ENCODE data around the gene BABAM2. TPM values are rescaled to one million over a fixed set of nuclear protein-coding genes. Genes with fewer than 3 reads are reported as not detected.

The BABAM2 gene
- total RNA-seq, 1 donor from 2014 or later, result 58.9 TPM

DNA sequence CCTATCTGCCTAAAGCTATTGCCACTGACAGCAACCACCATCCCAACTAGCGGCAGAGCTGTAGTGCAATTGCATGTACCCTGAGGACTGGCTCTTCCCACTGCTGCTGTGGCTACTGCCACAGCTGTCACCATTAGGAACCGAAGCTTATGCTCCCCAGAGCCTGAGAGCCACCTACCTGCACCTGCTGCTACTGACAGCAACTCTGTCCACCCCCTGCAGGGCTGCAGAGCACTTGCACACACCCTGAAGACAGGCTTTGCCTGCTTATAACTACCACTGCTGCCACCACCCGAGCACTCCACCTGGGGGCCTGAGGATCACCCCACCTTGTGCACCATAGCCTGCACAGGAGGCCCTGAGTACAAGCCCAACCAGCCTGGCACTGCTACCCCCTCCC lies 284.5 kb downstream of the BABAM2 start:
- Histone ChIP-seq H3K4me1 (no peaks in the 10 kb centered on the region), H3K36me3 (no peaks in the 10 kb centered on the region), H3K4me3 (no peak overlapping the region), H3K27me3 (ENCODE audit: low read depth) (no peaks in the 10 kb centered on the region), H3K27ac (replicated peaks) (no peak overlapping the region), H3K9me3 (replicated peaks) (peaks cover 13% of the 10 kb centered on the region)
- intact Hi-C loops (cut with micrococcal nuclease), result no loop called here
- TF ChIP-seq CTCF (IDR thresholded peaks at IDR 0.05; ENCODE audit: borderline replicate concordance), result peak; percentile 40
- DNase-seq, result no peak

- no peak for TF ChIP-seq CTCF (IDR thresholded peaks at IDR 0.05; ENCODE audit: borderline replicate concordance)
- intact Hi-C loops (cut with micrococcal nuclease), result no loop called here
- Histone ChIP-seq H3K4me3 (no peak overlapping the region), H3K4me1 (no peaks in the 10 kb centered on the region), H3K9me3 (replicated peaks) (peaks cover 15% of the 10 kb centered on the region), H3K36me3 (no peaks in the 10 kb centered on the region), H3K27me3 (ENCODE audit: low read depth) (no peaks in the 10 kb centered on the region), H3K27ac (replicated peaks) (no peak overlapping the region)
- DNase-seq, result no peak
Measured at GRCh38 chr2:28178946-28179345, 288.4 kb downstream of the BABAM2 start.

DNA sequence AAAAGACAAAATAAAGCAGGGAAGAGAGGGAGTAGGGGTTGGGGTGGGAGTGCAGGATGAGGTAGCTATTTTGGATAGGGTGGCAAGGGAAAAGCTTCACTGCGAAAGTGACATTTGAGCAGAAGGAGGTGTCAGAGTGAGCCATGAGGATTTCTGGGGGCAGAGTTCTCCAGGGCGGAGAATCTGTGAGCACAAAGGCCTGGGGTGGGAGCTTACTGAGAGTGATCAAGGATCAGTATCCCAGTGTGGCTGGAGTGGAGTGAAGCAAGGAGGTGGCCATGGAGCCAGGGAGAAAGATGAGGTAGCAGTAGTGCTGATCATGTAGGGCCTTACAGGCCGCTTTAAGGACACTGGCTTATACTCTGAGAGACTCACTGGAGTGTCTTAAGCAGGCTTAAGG lies 291.3 kb downstream of the BABAM2 start:
- H3K4me1 ChIP-seq, result no peaks in the 10 kb centered on the region
- peaks cover 11% of the 10 kb centered on the region for H3K9me3 ChIP-seq (replicated peaks)
- no peak overlapping the region for H3K4me3 ChIP-seq
- intact Hi-C loops (cut with micrococcal nuclease), result no loop called here
- H3K36me3 ChIP-seq, result no peaks in the 10 kb centered on the region
- no peak for DNase-seq
- no peak overlapping the region for H3K27ac ChIP-seq (replicated peaks)
- TF ChIP-seq CTCF (IDR thresholded peaks at IDR 0.05; ENCODE audit: borderline replicate concordance), result no peak
- H3K27me3 ChIP-seq (ENCODE audit: low read depth), result no peaks in the 10 kb centered on the region

DNA sequence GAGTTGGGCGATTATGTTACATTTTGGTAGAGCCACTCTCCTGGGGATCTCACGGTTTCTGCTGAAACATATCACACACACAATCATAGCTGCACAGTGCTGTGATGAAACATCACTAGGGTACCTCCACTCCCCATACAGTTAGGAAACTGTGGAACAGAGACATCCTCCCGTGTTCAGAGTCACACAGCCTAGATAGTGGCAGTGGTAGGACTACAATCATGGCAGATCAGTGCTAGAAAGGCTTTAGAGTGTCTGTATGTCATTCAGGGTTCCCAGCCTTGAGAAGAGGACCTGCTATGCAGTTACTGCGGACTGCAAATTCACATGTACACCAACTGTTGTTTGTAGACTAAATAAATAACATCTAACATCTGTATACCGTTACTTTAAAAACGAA lies 291.8 kb downstream of the BABAM2 start:
- Histone ChIP-seq H3K4me3 (no peak overlapping the region), H3K4me1 (no peaks in the 10 kb centered on the region), H3K36me3 (no peaks in the 10 kb centered on the region), H3K9me3 (replicated peaks) (peaks cover 6% of the 10 kb centered on the region), H3K27ac (replicated peaks) (no peak overlapping the region), H3K27me3 (ENCODE audit: low read depth) (no peaks in the 10 kb centered on the region)
- no peak for TF ChIP-seq CTCF (IDR thresholded peaks at IDR 0.05; ENCODE audit: borderline replicate concordance)
- DNase-seq, result no peak
- intact Hi-C loops (cut with micrococcal nuclease), result no loop called here

GRCh38 chr2:28185153-28185552 lies 294.6 kb downstream of the BABAM2 start:
- TF ChIP-seq CTCF (IDR thresholded peaks at IDR 0.05; ENCODE audit: borderline replicate concordance), result no peak
- Histone ChIP-seq H3K9me3 (replicated peaks) (peaks cover under 1% of the 10 kb centered on the region), H3K36me3 (no peaks in the 10 kb centered on the region), H3K27me3 (ENCODE audit: low read depth) (no peaks in the 10 kb centered on the region), H3K4me1 (no peaks in the 10 kb centered on the region), H3K27ac (replicated peaks) (no peak overlapping the region), H3K4me3 (no peak overlapping the region)
- intact Hi-C loops (cut with micrococcal nuclease), result no loop called here
- DNase-seq, result no peak

DNA sequence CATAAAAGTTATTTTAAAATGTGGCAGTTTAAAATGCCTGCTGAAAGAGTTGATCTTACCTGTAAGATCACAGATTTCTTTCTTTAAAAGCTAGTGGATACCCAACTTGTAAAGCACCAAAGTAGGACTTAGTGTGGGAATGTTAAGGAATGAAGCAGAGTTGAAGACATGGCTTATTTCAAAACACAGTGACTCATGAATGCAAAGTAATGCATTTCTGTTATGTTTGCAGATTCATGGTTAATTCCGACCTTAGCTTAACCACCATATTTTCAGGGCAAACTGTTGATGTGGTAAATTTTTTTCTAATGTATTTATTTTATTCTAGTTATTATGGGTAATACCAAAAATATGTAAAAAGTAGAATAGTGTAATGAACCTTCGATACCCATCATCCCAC lies 295.4 kb downstream of the BABAM2 start:
- Histone ChIP-seq H3K27ac (replicated peaks) (no peak overlapping the region), H3K4me3 (no peak overlapping the region)
- intact Hi-C loops (cut with micrococcal nuclease), result no loop called here

More for the DNA sequence above, 295.4 kb downstream of the BABAM2 start:
- DNase-seq, result no peak
- Histone ChIP-seq H3K27me3 (ENCODE audit: low read depth) (no peaks in the 10 kb centered on the region), H3K36me3 (no peaks in the 10 kb centered on the region), H3K4me1 (no peaks in the 10 kb centered on the region), H3K9me3 (replicated peaks) (no peaks in the 10 kb centered on the region)
- TF ChIP-seq CTCF (IDR thresholded peaks at IDR 0.05; ENCODE audit: borderline replicate concordance), result no peak

Measured in left ventricle myocardium inferior (tissue), 1 donor.